K562 (cell line): ENCODE measurements around the gene PPM1N. TPM values are rescaled to one million over a fixed set of nuclear protein-coding genes. Genes with fewer than 3 reads are reported as not detected.

ENCODE experiments used
- ATAC-seq: fragments of 200-7000 bp; cut with Tn5 transposase; 3 replicates; pipeline ENCODE4 v1.9.1; 2020; ENCODE audit warnings: moderate library complexity
- BruUV-seq: library from RNA; stranded (reverse); fragments of 400-500 nt; replicated peaks from 2 replicates; lab custom pipeline; 2021; lab: Mats Ljungman, UMichigan
- CTCF ChIA-PET: fragments of 300-600 bp; formaldehyde crosslinking; extraction: SDS; loops from one replicate; lab custom pipeline; 2021; ENCODE audit warnings: low intra/inter-chr PET ratio; lab: Yijun Ruan, JAX
- POLR2A ChIA-PET: fragments of 300-600, 350-650 bp; sonication (Branson Sonifier 250); formaldehyde crosslinking; extraction: SDS; loops from one replicate; lab custom pipeline; 2021; ENCODE audit warnings: antibody characterized with exemption, inconsistent platforms; lab: Yijun Ruan, JAX
- DNase-seq, 4 experiments: peaks; one replicate each; pipeline versions ENCODE4 v3.0.0 to v3.0.0-alpha.2; 2011 to 2018; ENCODE audit warnings: low spot score in 3 of 4, mixed read lengths in 3 of 4; ENCODE audit errors: extremely low read depth in 1 of 4
- FAIRE-seq: peaks from 2 replicates; lab custom pipeline; 2011; peaks lifted over from hg19 to GRCh38; lab: Jason Lieb, UNC
- H2AFZ ChIP-seq: 2 replicates; pipeline ENCODE4 v1.6.0; 2011; ENCODE audit warnings: low read depth, low read length, control low read depth, inconsistent platforms
- H3K27ac ChIP-seq: fragments of 200-600 bp; 3 replicates; pipeline ENCODE4 v1.8.0; 2011; ENCODE audit warnings: low read depth, mild to moderate bottlenecking, control low read depth, inconsistent platforms, low read length, moderate library complexity, mixed read lengths; ENCODE audit errors: extremely low read depth
- H3K27me3 ChIP-seq, 2 experiments: fragments of 300-600 bp in 1 of 2; 2 replicates in 1 of 2; 3 replicates in 1 of 2; pipeline versions ENCODE4 v1.6.0 to v1.8.0; 2011; ENCODE audit warnings: inconsistent platforms in 2 of 2, low read length in 2 of 2, mild to moderate bottlenecking in 1 of 2, mixed read lengths in 1 of 2, moderate library complexity in 1 of 2; ENCODE audit not compliant: control insufficient read depth in 2 of 2, insufficient read depth in 2 of 2
- H3K36me3 ChIP-seq: fragments of 300-600 bp; 3 replicates; pipeline ENCODE4 v1.8.0; 2011; ENCODE audit warnings: mild to moderate bottlenecking, low read length, inconsistent platforms; ENCODE audit not compliant: control insufficient read depth, insufficient read depth
- H3K4me1 ChIP-seq, 2 experiments: fragments of 200-600 bp in 1 of 2; replicated peaks in 1 of 2; 2 replicates in 1 of 2; 3 replicates in 1 of 2; pipeline versions ENCODE4 v1.5.1 to v1.8.0; 2011; ENCODE audit warnings: inconsistent platforms in 2 of 2, low read length in 2 of 2, mild to moderate bottlenecking in 1 of 2, mixed read lengths in 1 of 2, moderate library complexity in 1 of 2; ENCODE audit not compliant: control insufficient read depth in 2 of 2, insufficient read depth in 2 of 2
- H3K4me2 ChIP-seq: 2 replicates; pipeline ENCODE4 v1.6.1; 2011; ENCODE audit warnings: low read length, control low read depth, inconsistent platforms, mixed read lengths; ENCODE audit not compliant: insufficient read depth
- H3K4me3 ChIP-seq: fragments of 200-600 bp; sonication (generic), shearing (Covaris generic); 2 replicates; pipeline ENCODE4 v1.5.1; 2016; ENCODE audit warnings: control low read depth, inconsistent platforms
- H3K79me2 ChIP-seq: fragments of 200-600 bp; 3 replicates; pipeline ENCODE4 v1.8.0; 2011; ENCODE audit warnings: low read length, inconsistent platforms; ENCODE audit not compliant: control insufficient read depth, insufficient read depth
- H3K9ac ChIP-seq, 2 experiments: 2 replicates each; pipeline versions ENCODE4 v1.6.0 to v1.6.1; 2011; ENCODE audit warnings: low read depth in 2 of 2, low read length in 2 of 2, control low read depth in 1 of 2, inconsistent platforms in 1 of 2, mild to moderate bottlenecking in 1 of 2, mixed read lengths in 1 of 2; ENCODE audit not compliant: insufficient read depth in 1 of 2
- H3K9me1 ChIP-seq: one replicate; pipeline ENCODE4 v1.6.0; 2011; ENCODE audit warnings: inconsistent platforms, mild to moderate bottlenecking, low read length, moderate library complexity; ENCODE audit not compliant: control insufficient read depth, insufficient read depth
- H3K9me3 ChIP-seq: replicated peaks from 2 replicates; pipeline ENCODE4 v1.5.1; 2011; ENCODE audit warnings: low read depth, low read length, inconsistent platforms; ENCODE audit not compliant: control insufficient read depth, insufficient read depth
- H4K20me1 ChIP-seq: replicated peaks from 2 replicates; pipeline ENCODE4 v1.6.1; 2011; ENCODE audit warnings: low read length, inconsistent platforms, mixed read lengths; ENCODE audit not compliant: control insufficient read depth, insufficient read depth
- BRF1 ChIP-seq: IDR thresholded peaks from 3 replicates; pipeline ENCODE4 v1.6.1; 2011; ENCODE audit warnings: borderline replicate concordance, mild to moderate bottlenecking; ENCODE audit not compliant: insufficient read length; ENCODE audit errors: extremely low read depth
- CREB1 ChIP-seq, 2 experiments: sonication (generic) in 1 of 2; formaldehyde crosslinking in 1 of 2; IDR thresholded peaks; 2 replicates each; pipeline versions ENCODE4 v1.6.1 to v1.8.0; 2012 to 2022; ENCODE audit warnings: inconsistent platforms in 1 of 2, mild to moderate bottlenecking in 1 of 2, missing genetic modification reagents in 1 of 2, moderate library complexity in 1 of 2
- DDX20 ChIP-seq: fragments of 450-650 bp; IDR thresholded peaks from 2 replicates; pipeline ENCODE4 v1.6.1; 2016; ENCODE audit warnings: missing genetic modification characterization, low read depth, mild to moderate bottlenecking, missing compliant biosample characterization, moderate library complexity
- EGR1 ChIP-seq: fragments of 450-650 bp; conservative IDR thresholded peaks from 2 replicates; pipeline ENCODE4 v1.6.1; 2017; ENCODE audit warnings: mild to moderate bottlenecking
- GATAD2A ChIP-seq: fragments of 450-650 bp; IDR thresholded peaks from 2 replicates; pipeline ENCODE4 v1.6.1; 2017
- HDAC1 ChIP-seq, 2 experiments: fragments of 450-650 bp; IDR thresholded peaks; 2 replicates each; pipeline ENCODE4 v1.6.1; 2016 to 2017; ENCODE audit warnings: inconsistent platforms in 1 of 2, mild to moderate bottlenecking in 1 of 2, moderate library complexity in 1 of 2
- JUNB ChIP-seq: fragments of 450-650 bp; formaldehyde crosslinking; conservative IDR thresholded peaks from 2 replicates; pipeline ENCODE4 v1.4.0; 2020; ENCODE audit warnings: mild to moderate bottlenecking
- MLLT1 ChIP-seq, 2 experiments: fragments of 450-650 bp; IDR thresholded peaks; 2 replicates each; pipeline ENCODE4 v1.6.1; 2016
- NR4A1 ChIP-seq, 2 experiments: fragments of 250-450 bp in 1 of 2; fragments of 450-650 bp in 1 of 2; sonication (Bioruptor Pico) in 1 of 2; IDR thresholded peaks; 2 replicates each; pipeline versions ENCODE4 v1.4.0 to v1.6.1; 2016 to 2020; ENCODE audit warnings: mild to moderate bottlenecking in 2 of 2, missing compliant biosample characterization in 1 of 2, missing genetic modification characterization in 1 of 2, moderate library complexity in 1 of 2
- PHF8 ChIP-seq: fragments of 200-600 bp; sonication (generic); IDR thresholded peaks from 2 replicates; pipeline ENCODE4 v1.6.1; 2012; ENCODE audit warnings: mixed run types, mild to moderate bottlenecking, inconsistent platforms, low read length, moderate library complexity, borderline replicate concordance
- POLR2AphosphoS5 ChIP-seq: IDR thresholded peaks from 2 replicates; pipeline ENCODE4 v1.6.1; 2011; ENCODE audit warnings: mild to moderate bottlenecking, low read depth, low read length, moderate library complexity; ENCODE audit not compliant: control insufficient read depth, insufficient read depth
- POLR2G ChIP-seq: fragments of 200-400 bp; formaldehyde crosslinking; IDR thresholded peaks from 2 replicates; pipeline ENCODE4 v1.6.1; 2017; ENCODE audit warnings: low read depth, mild to moderate bottlenecking, antibody characterized with exemption, low read length, moderate library complexity
- RBFOX2 ChIP-seq: fragments of 200-400 bp; formaldehyde crosslinking; IDR thresholded peaks from 2 replicates; pipeline ENCODE4 v1.6.1; 2017; ENCODE audit warnings: low read depth, mild to moderate bottlenecking, low read length, moderate library complexity
- WGBS: fragments of 100-300 bp; shearing (Covaris generic); methylation state at CpG from one replicate; pipeline ENCODE4 v1.1.6; 2016; ENCODE audit warnings: low coverage, mixed read lengths; ENCODE audit not compliant: insufficient coverage; ENCODE audit errors: missing lambda C conversion rate; 5-methylcytosine and 5-hydroxymethylcytosine counted together
- in situ Hi-C: fragments of 300-500 bp; cut with MboI; formaldehyde crosslinking; loops from 4 replicates; pipeline ENCODE4 v1.15.0; 2018; ENCODE audit warnings: inconsistent platforms, mixed read lengths
- intact Hi-C: fragments of 100-400 bp; cut with micrococcal nuclease; formaldehyde crosslinking; loops from 2 replicates; pipeline ENCODE4 v1.14.2; 2022
- polyA plus RNA-seq, 8 experiments: library from polyadenylated mRNA; depleted of rRNA in 4 of 8; stranded (reverse) in 5 of 8; unstranded in 3 of 8; fragments of >200 nt; fragmentation: Nextera tagmentation in 2 of 8; fragmentation: Illumina TruSeq in 1 of 8; extraction: Ambion mirVana in 2 of 8; extraction: Trizol in 1 of 8; gene quantifications; 2 replicates each; pipeline versions ENCODE4 v1.2.1 to v1.2.3, GENCODE V29; 2011 to 2014; ENCODE audit warnings: inconsistent platforms in 1 of 8, missing spikeins in 1 of 8
- total RNA-seq, 7 experiments: library from RNA; depleted of rRNA in 6 of 7; stranded (reverse); fragments of >200 nt in 6 of 7; fragmentation: Illumina TruSeq in 2 of 7; extraction: Trizol in 2 of 7; gene quantifications; 2 replicates each; pipeline versions ENCODE4 v1.2.1 to v1.2.3, GENCODE V29; 2011 to 2021; ENCODE audit warnings: low replicate concordance in 1 of 7
- TF ChIP-seq, protein P1 (sequence below), 3 experiments: fragments of 200-800 bp in 1 of 3; fragments of 250-450 bp in 1 of 3; fragments of 450-650 bp in 1 of 3; sonication (Bioruptor Pico) in 1 of 3; sonication (Bioruptor generic) in 1 of 3; formaldehyde crosslinking in 1 of 3; IDR thresholded peaks; 2 replicates each; pipeline versions ENCODE4 v1.6.1 to v1.8.0; 2016 to 2022; ENCODE audit warnings: mild to moderate bottlenecking in 2 of 3, missing genetic modification characterization in 2 of 3, missing compliant biosample characterization in 1 of 3, moderate library complexity in 1 of 3

The PPM1N gene
- total and polyA plus RNA-seq, 9 of the 15 experiments (the other 6 are each of a cell fraction or from before 2014, with no cell fraction given) = 4.5 to 15.6 (median 8.7) TPM

DNA sequence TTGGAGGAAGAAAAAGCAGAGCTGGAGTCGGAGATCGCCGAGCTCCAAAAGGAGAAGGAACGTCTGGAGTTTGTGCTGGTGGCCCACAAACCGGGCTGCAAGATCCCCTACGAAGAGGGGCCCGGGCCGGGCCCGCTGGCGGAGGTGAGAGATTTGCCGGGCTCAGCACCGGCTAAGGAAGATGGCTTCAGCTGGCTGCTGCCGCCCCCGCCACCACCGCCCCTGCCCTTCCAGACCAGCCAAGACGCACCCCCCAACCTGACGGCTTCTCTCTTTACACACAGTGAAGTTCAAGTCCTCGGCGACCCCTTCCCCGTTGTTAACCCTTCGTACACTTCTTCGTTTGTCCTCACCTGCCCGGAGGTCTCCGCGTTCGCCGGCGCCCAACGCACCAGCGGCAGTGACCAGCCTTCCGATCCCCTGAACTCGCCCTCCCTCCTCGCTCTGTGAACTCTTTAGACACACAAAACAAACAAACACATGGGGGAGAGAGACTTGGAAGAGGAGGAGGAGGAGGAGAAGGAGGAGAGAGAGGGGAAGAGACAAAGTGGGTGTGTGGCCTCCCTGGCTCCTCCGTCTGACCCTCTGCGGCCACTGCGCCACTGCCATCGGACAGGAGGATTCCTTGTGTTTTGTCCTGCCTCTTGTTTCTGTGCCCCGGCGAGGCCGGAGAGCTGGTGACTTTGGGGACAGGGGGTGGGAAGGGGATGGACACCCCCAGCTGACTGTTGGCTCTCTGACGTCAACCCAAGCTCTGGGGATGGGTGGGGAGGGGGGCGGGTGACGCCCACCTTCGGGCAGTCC, 25.5 kb upstream of the PPM1N start:
- H4K20me1 ChIP-seq = no peaks in the 10 kb centered on the region
- no peak overlapping the region for H3K4me3 ChIP-seq
- no peaks in the 10 kb centered on the region for H3K36me3 ChIP-seq
- H3K27ac ChIP-seq = no peak overlapping the region
- no TSS peak for BruUV-seq
- peaks cover 18 to 41% of the 10 kb centered on the region in 2 experiments; a peak in 4 of 5 replicates for H3K4me1 ChIP-seq
- CTCF ChIA-PET = no interaction called here
- H3K9me1 ChIP-seq = no peaks in the 10 kb centered on the region
- H3K9me3 ChIP-seq = no peaks in the 10 kb centered on the region
- no peak for DNase-seq
- no peak for ATAC-seq
- H3K4me2 ChIP-seq = peak overlapping the region; percentile 49
- POLR2A ChIA-PET = interaction anchor here (0.6 to 0.7 kb wide), 2 partner anchors 67 to 486 kb away, joined by 3 to 4 read pairs; no protein-coding TSS in a partner anchor
- no peaks in the 10 kb centered on the region for H3K27me3 ChIP-seq
- H2AFZ ChIP-seq = peak overlapping the region; percentile 87
- intact Hi-C loops (no loop called here), in situ Hi-C loops (no loop called here)
- H3K9ac ChIP-seq = peak overlapping the region; percentile 16 to 83; a peak in 3 of 4 replicates
- H3K79me2 ChIP-seq = no peaks in the 10 kb centered on the region
- WGBS = 43% methylated on average over 34 of the region's 44 CpGs
- FAIRE-seq = no peak
- peak; percentile 48; the same call in 1 of the 2 replicates for TF ChIP-seq POLR2AphosphoS5
- 0 out of 2 replicates have a peak, but pooled peaks have one; percentile 53 for TF ChIP-seq GATAD2A
- 0 out of 4 replicates have a peak, but pooled peaks of 1 of the 2 experiments have one; percentile 31 for TF ChIP-seq MLLT1 (IDR thresholded peaks at IDR 0.05)
- no peak for TF ChIP-seq DDX20 (tag)
- 0 out of 4 replicates have a peak, but pooled peaks of 1 of the 2 experiments have one; percentile 26 for TF ChIP-seq HDAC1 (IDR thresholded peaks at IDR 0.05)
- TF ChIP-seq, protein P1, sequence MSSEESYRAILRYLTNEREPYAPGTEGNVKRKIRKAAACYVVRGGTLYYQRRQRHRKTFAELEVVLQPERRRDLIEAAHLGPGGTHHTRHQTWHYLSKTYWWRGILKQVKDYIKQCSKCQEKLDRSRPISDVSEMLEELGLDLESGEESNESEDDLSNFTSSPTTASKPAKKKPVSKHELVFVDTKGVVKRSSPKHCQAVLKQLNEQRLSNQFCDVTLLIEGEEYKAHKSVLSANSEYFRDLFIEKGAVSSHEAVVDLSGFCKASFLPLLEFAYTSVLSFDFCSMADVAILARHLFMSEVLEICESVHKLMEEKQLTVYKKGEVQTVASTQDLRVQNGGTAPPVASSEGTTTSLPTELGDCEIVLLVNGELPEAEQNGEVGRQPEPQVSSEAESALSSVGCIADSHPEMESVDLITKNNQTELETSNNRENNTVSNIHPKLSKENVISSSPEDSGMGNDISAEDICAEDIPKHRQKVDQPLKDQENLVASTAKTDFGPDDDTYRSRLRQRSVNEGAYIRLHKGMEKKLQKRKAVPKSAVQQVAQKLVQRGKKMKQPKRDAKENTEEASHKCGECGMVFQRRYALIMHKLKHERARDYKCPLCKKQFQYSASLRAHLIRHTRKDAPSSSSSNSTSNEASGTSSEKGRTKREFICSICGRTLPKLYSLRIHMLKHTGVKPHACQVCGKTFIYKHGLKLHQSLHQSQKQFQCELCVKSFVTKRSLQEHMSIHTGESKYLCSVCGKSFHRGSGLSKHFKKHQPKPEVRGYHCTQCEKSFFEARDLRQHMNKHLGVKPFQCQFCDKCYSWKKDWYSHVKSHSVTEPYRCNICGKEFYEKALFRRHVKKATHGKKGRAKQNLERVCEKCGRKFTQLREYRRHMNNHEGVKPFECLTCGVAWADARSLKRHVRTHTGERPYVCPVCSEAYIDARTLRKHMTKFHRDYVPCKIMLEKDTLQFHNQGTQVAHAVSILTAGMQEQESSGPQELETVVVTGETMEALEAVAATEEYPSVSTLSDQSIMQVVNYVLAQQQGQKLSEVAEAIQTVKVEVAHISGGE (CRISPR knock-in tag; IDR thresholded peaks at IDR 0.05) = no peak
- TF ChIP-seq POLR2G = peak; percentile 37; the same call in 1 of the 2 replicates
- TF ChIP-seq NR4A1 (CRISPR knock-in tag; IDR thresholded peaks at IDR 0.05) = no peak
- TF ChIP-seq NR4A1 (tag; IDR thresholded peaks at IDR 0.05) = 0 out of 2 replicates have a peak, but pooled peaks have one; percentile 42
- TF ChIP-seq JUNB (CRISPR knock-in tag) = no peak
- TF ChIP-seq EGR1 = peak; percentile 65
- TF ChIP-seq RBFOX2 = peak; percentile 26; the same call in 1 of the 2 replicates
- no peak for TF ChIP-seq BRF1
- TF ChIP-seq CREB1 (IDR thresholded peaks at IDR 0.05) = peak; percentile 31; the same call in 1 of the 2 replicates
- TF ChIP-seq CREB1 (CRISPR knock-in tag; IDR thresholded peaks at IDR 0.05) = no peak
- TF ChIP-seq PHF8 = no peak; the same call in 1 of the 2 replicates
